Astrocyte of the cerebellum (primary cell): ENCODE data around the gene HSD17B14.
"Not testable (repeated sequence)": the region's sequence is repeated elsewhere in the genome, so short reads cannot be mapped to it uniquely, and the experiment has no call there.

Source experiments
- DNase-seq: peaks from one replicate; pipeline ENCODE4 v3.0.0-alpha.2; 2011; ENCODE audit warnings: low read depth
- H3K4me3 ChIP-seq: 2 replicates; pipeline ENCODE4 v1.5.1; 2011; ENCODE audit warnings: mild to moderate bottlenecking, low read depth, low read length, moderate library complexity
- CTCF ChIP-seq: IDR thresholded peaks from 2 replicates; pipeline ENCODE4 v1.5.1; 2012; ENCODE audit warnings: low read length, low read depth, moderate library complexity, mild to moderate bottlenecking; ENCODE audit errors: missing control alignments
- in situ Hi-C: cut with HindIII; loops from 2 replicates; pipeline ENCODE4 v1.10.0; 2017; ENCODE audit warnings: low sequenced_read_pairs

Gene HSD17B14

GRCh38 chr19:48794291-48794690, 42.0 kb downstream of the HSD17B14 start:
- in situ Hi-C loops = loop anchor here (10.0 kb wide), 2 partner anchors 51 to 119 kb away; partner anchors contain the start of gene NTN5
- no peak for TF ChIP-seq CTCF
- H3K4me3 ChIP-seq = no peak overlapping the region
- no peak for DNase-seq

- TF ChIP-seq CTCF = no peak
- no peak overlapping the region for H3K4me3 ChIP-seq
- in situ Hi-C loops = loop anchor here (10.0 kb wide), 2 partner anchors 52 to 118 kb away; partner anchors contain the start of gene NTN5
- DNase-seq = no peak
Measured at GRCh38 chr19:48793271-48793670, 43.0 kb downstream of the HSD17B14 start.

GRCh38 chr19:48787331-48787730, 49.0 kb downstream of the HSD17B14 start:
- H3K4me3 ChIP-seq, DNase-seq, in situ Hi-C loops: not testable (repeated sequence)

GRCh38 chr19:48786422-48786821, 49.9 kb downstream of the HSD17B14 start:
- H3K4me3 ChIP-seq, DNase-seq, in situ Hi-C loops: not testable (repeated sequence)

- TF ChIP-seq CTCF = no peak
- in situ Hi-C loops = no loop called here
- H3K4me3 ChIP-seq = no peak overlapping the region
- DNase-seq = no peak
Measured at GRCh38 chr19:48784527-48784926, 51.8 kb downstream of the HSD17B14 start.

GRCh38 chr19:48780631-48781391, 55.5 kb downstream of the HSD17B14 start:
- no peak for TF ChIP-seq CTCF
- no peak for DNase-seq
- H3K4me3 ChIP-seq = no peak overlapping the region
- in situ Hi-C loops = no loop called here

- in situ Hi-C loops = no loop called here
- TF ChIP-seq CTCF = no peak
- DNase-seq = no peak
- H3K4me3 ChIP-seq = no peak overlapping the region
Measured at GRCh38 chr19:48779636-48780035, 56.7 kb downstream of the HSD17B14 start.

GRCh38 chr19:48777720-48778119, 58.6 kb downstream of the HSD17B14 start:
- TF ChIP-seq CTCF = no peak
- H3K4me3 ChIP-seq = no peak overlapping the region
- in situ Hi-C loops = no loop called here
- no peak for DNase-seq
